ENCODE measurements around the gene RABGEF1. TPM values are rescaled to one million over a fixed set of nuclear protein-coding genes. Genes with fewer than 3 reads are reported as not detected.
"Not testable (repeated sequence)": the region's sequence is repeated elsewhere in the genome, so short reads cannot be mapped to it uniquely, and the experiment has no call there.

Gene RABGEF1
- total RNA-seq, 2 experiments from 2014 or later: 18.2 to 25.5 TPM

GRCh38 chr7:66804001-66804400, 63.5 kb downstream of the RABGEF1 start:
- H3K4me2 ChIP-seq (ENCODE audit: low read length): no peak overlapping the region
- H3K9me2 ChIP-seq (ENCODE audit: insufficient read depth, low read length): no peaks in the 10 kb centered on the region
- no TSS peak for BruUV-seq (replicated peaks)
- H2AFZ ChIP-seq (ENCODE audit: low read length): no peak overlapping the region
- peaks cover 79% of the 10 kb centered on the region for H3K36me3 ChIP-seq (ENCODE audit: insufficient read depth, low read length)
- no peak overlapping the region for H3K27ac ChIP-seq (ENCODE audit: low read depth, low read length, poor library complexity, severe bottlenecking)
- ChIA-PET POLR2A (interaction anchor here (0.8 to 1.5 kb wide), 3 partner anchors 8 to 278 kb away, joined by 3 read pairs; no protein-coding TSS in a partner anchor), CTCF (ENCODE audit: unreplicated experiment) (no interaction called here)
- no peaks in the 10 kb centered on the region for H4K20me1 ChIP-seq (ENCODE audit: insufficient read depth, low read length)
- H3K79me2 ChIP-seq (ENCODE audit: insufficient read depth, low read depth, low read length): no peaks in the 10 kb centered on the region
- no peak overlapping the region for H3K4me3 ChIP-seq (ENCODE audit: low read depth, low read length, poor library complexity, severe bottlenecking)
- H3K4me1 ChIP-seq (ENCODE audit: insufficient read depth, low read length, poor library complexity, severe bottlenecking): no peaks in the 10 kb centered on the region
- no peak for DNase-seq (ENCODE audit: low spot score)
- TF ChIP-seq EZH2phosphoT487 (IDR thresholded peaks at IDR 0.05; ENCODE audit: borderline replicate concordance, low read depth, low read length): no peak
- no peak for TF ChIP-seq CTCF (conservative IDR thresholded peaks at IDR 0.05; ENCODE audit: low read length)
- intact Hi-C loops (cut with micrococcal nuclease; ENCODE audit: unreplicated experiment): no loop called here
- H3K9me3 ChIP-seq (ENCODE audit: low read length): no peaks in the 10 kb centered on the region

GRCh38 chr7:66807736-66808135, 67.2 kb downstream of the RABGEF1 start:
- ChIA-PET POLR2A (interaction anchor here (0.6 kb wide), 1 partner anchor 10 kb away, joined by 3 read pairs; no protein-coding TSS in a partner anchor), CTCF (ENCODE audit: unreplicated experiment) (no interaction called here)
- no peak for DNase-seq (ENCODE audit: low spot score)
- no peaks in the 10 kb centered on the region for H3K4me1 ChIP-seq (ENCODE audit: insufficient read depth, low read length, poor library complexity, severe bottlenecking)
- no peaks in the 10 kb centered on the region for H3K79me2 ChIP-seq (ENCODE audit: insufficient read depth, low read depth, low read length)
- H3K9me2 ChIP-seq (ENCODE audit: insufficient read depth, low read length): no peaks in the 10 kb centered on the region
- H4K20me1 ChIP-seq (ENCODE audit: insufficient read depth, low read length): no peaks in the 10 kb centered on the region
- no peak overlapping the region for H3K4me3 ChIP-seq (ENCODE audit: low read depth, low read length, poor library complexity, severe bottlenecking)
- no peaks in the 10 kb centered on the region for H3K9me3 ChIP-seq (ENCODE audit: low read length)
- H3K36me3 ChIP-seq (ENCODE audit: insufficient read depth, low read length): peaks cover 78% of the 10 kb centered on the region
- H2AFZ ChIP-seq (ENCODE audit: low read length): no peak overlapping the region
- H3K4me2 ChIP-seq (ENCODE audit: low read length): no peak overlapping the region
- TF ChIP-seq EZH2phosphoT487 (IDR thresholded peaks at IDR 0.05; ENCODE audit: borderline replicate concordance, low read depth, low read length) (no peak), CTCF (conservative IDR thresholded peaks at IDR 0.05; ENCODE audit: low read length) (no peak)
- no TSS peak for BruUV-seq (replicated peaks)
- intact Hi-C loops (cut with micrococcal nuclease; ENCODE audit: unreplicated experiment): no loop called here
- no peak overlapping the region for H3K27ac ChIP-seq (ENCODE audit: low read depth, low read length, poor library complexity, severe bottlenecking)

DNA sequence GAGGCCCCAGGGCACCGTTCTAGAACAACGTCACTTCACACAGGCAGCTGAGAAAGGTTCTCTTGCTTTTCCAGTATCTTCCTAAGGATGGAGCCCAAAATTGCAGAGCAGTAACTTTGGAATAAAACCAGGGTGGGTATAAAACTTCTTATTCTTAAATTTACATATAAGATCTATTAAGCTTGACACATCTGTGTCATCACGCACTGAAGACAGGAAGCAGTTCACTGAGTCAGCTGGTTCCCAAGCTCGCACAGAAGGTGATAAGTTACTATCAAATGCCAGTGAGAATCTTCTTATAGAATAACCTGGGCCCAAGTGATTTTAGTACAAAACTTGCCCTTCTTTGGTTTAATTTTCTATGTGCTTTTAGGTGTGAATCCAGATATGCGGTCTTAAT, 70.2 kb downstream of the RABGEF1 start:
- Histone ChIP-seq H4K20me1 (ENCODE audit: insufficient read depth, low read length) (no peaks in the 10 kb centered on the region), H2AFZ (ENCODE audit: low read length) (no peak overlapping the region), H3K4me1 (ENCODE audit: insufficient read depth, low read length, poor library complexity, severe bottlenecking) (no peaks in the 10 kb centered on the region), H3K27ac (ENCODE audit: low read depth, low read length, poor library complexity, severe bottlenecking) (no peak overlapping the region), H3K4me3 (ENCODE audit: low read depth, low read length, poor library complexity, severe bottlenecking) (no peak overlapping the region), H3K9me2 (ENCODE audit: insufficient read depth, low read length) (no peaks in the 10 kb centered on the region), H3K79me2 (ENCODE audit: insufficient read depth, low read depth, low read length) (no peaks in the 10 kb centered on the region), H3K36me3 (ENCODE audit: insufficient read depth, low read length) (peaks cover 67% of the 10 kb centered on the region), H3K9me3 (ENCODE audit: low read length) (no peaks in the 10 kb centered on the region), H3K4me2 (ENCODE audit: low read length) (no peak overlapping the region)
- TF ChIP-seq CTCF (conservative IDR thresholded peaks at IDR 0.05; ENCODE audit: low read length) (no peak), EZH2phosphoT487 (IDR thresholded peaks at IDR 0.05; ENCODE audit: borderline replicate concordance, low read depth, low read length) (no peak)
- intact Hi-C loops (cut with micrococcal nuclease; ENCODE audit: unreplicated experiment): no loop called here
- ChIA-PET POLR2A (interaction anchor here (1.5 kb wide), 1 partner anchor 24 kb away, joined by 3 read pairs; no protein-coding TSS in a partner anchor), CTCF (ENCODE audit: unreplicated experiment) (no interaction called here)
- BruUV-seq (replicated peaks): no TSS peak
- no peak for DNase-seq (ENCODE audit: low spot score)

DNA sequence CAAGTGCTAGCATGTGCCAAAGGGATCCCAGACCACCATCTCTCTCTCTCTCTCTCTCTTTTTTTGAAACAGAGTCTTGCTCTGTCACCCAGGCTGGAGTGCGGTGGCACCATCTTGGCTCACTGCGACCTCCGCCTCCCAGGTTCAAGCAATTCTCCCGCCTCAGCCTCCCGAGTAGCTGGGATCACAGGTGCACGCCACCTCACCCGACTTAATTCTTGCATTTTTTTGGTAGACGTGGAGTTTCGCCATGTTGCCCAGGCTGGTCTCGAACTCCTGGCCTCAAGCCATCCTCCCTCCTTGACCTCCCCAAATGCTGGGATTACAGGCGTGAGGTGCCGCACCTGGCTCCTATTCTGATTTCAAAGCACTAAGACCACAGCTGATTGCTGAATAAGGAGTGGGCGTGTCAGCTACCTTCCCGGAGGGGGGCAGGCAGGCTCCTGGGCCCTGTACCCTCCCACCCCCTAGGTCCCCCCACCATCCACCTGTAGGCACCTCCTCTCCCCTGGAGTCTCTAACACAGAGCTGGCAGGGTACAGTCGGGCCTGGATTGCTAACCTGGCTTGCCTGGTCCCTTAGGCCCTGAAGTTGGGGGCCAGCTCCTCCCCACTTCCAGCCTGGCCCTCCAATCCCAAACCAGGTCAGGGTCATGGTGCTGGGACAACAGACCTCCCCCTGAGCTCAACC, 74.8 kb downstream of the RABGEF1 start:
- H3K4me3 ChIP-seq (ENCODE audit: low read depth, low read length, poor library complexity, severe bottlenecking); BruUV-seq (replicated peaks); H2AFZ ChIP-seq (ENCODE audit: low read length); DNase-seq (ENCODE audit: low spot score); H4K20me1 ChIP-seq (ENCODE audit: insufficient read depth, low read length); H3K27ac ChIP-seq (ENCODE audit: low read depth, low read length, poor library complexity, severe bottlenecking); CTCF ChIA-PET (ENCODE audit: unreplicated experiment); H3K9me3 ChIP-seq (ENCODE audit: low read length); H3K79me2 ChIP-seq (ENCODE audit: insufficient read depth, low read depth, low read length); H3K9me2 ChIP-seq (ENCODE audit: insufficient read depth, low read length); H3K4me2 ChIP-seq (ENCODE audit: low read length); intact Hi-C loops (cut with micrococcal nuclease; ENCODE audit: unreplicated experiment); H3K4me1 ChIP-seq (ENCODE audit: insufficient read depth, low read length, poor library complexity, severe bottlenecking): not testable (repeated sequence)
- peaks cover 24% of the 10 kb centered on the region for H3K36me3 ChIP-seq (ENCODE audit: insufficient read depth, low read length)
- POLR2A ChIA-PET: interaction anchor here (0.6 kb wide), 1 partner anchor 576 kb away, joined by 5 read pairs; no protein-coding TSS in a partner anchor

Data from OCI-LY7 (cell line).